C4-2B (cell line): Measurements from ENCODE around the gene KRT76.

Experiments used
- ZFX ChIP-seq: fragments of 450-650 bp; IDR thresholded peaks from 2 replicates; pipeline ENCODE4 v1.6.1; 2017
- TF ChIP-seq, protein P1 (sequence below): fragments of 450-650 bp; conservative IDR thresholded peaks from 2 replicates; pipeline ENCODE4 v1.5.1; 2017; ENCODE audit warnings: mild to moderate bottlenecking

DNA sequence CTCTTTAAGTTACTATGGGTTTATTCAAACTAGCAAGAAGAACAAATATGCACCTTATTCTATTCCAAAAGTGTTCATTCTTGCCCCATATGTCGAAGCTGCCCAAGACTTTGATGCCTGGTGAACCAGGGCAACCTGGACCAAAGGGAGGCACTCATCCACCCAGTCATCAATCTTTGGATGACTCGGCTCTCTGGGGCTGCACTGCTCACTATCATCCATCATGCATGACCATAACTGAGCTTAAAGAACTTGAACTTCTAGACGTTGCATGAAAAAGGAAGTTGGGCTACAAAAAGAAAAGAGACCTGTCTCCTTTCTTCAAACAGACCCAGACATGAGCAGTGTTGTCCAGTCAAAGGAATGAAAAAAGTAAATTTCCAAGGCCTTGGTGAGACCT lies 35.6 kb upstream of the KRT76 start:
- TF ChIP-seq, protein P1, sequence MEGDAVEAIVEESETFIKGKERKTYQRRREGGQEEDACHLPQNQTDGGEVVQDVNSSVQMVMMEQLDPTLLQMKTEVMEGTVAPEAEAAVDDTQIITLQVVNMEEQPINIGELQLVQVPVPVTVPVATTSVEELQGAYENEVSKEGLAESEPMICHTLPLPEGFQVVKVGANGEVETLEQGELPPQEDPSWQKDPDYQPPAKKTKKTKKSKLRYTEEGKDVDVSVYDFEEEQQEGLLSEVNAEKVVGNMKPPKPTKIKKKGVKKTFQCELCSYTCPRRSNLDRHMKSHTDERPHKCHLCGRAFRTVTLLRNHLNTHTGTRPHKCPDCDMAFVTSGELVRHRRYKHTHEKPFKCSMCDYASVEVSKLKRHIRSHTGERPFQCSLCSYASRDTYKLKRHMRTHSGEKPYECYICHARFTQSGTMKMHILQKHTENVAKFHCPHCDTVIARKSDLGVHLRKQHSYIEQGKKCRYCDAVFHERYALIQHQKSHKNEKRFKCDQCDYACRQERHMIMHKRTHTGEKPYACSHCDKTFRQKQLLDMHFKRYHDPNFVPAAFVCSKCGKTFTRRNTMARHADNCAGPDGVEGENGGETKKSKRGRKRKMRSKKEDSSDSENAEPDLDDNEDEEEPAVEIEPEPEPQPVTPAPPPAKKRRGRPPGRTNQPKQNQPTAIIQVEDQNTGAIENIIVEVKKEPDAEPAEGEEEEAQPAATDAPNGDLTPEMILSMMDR = no peak
- TF ChIP-seq ZFX = no peak
